HUES6 (cell line): Measurements from ENCODE around the gene DCLK1.

Experiments used
- H3K27ac ChIP-seq: 2 replicates; pipeline ENCODE4 v1.7.0; 2013; ENCODE audit warnings: low read depth, mild to moderate bottlenecking, low read length, inconsistent platforms
- H3K27me3 ChIP-seq: 2 replicates; pipeline ENCODE4 v1.6.1; 2013; ENCODE audit warnings: low read length; ENCODE audit not compliant: control insufficient read depth, insufficient read depth
- H3K36me3 ChIP-seq: 2 replicates; pipeline ENCODE4 v1.6.1; 2013; ENCODE audit warnings: low read length; ENCODE audit not compliant: control insufficient read depth, insufficient read depth
- H3K4me1 ChIP-seq: 2 replicates; pipeline ENCODE4 v1.6.1; 2013; ENCODE audit warnings: low read length; ENCODE audit not compliant: control insufficient read depth, insufficient read depth
- H3K4me3 ChIP-seq: 2 replicates; pipeline ENCODE4 v1.5.1; 2013; ENCODE audit warnings: low read depth, low read length
- H3K9ac ChIP-seq: one replicate; pipeline ENCODE4 v1.6.1; 2013; ENCODE audit warnings: mild to moderate bottlenecking, low read length
- H3K9me3 ChIP-seq: 2 replicates; pipeline ENCODE4 v1.6.1; 2013; ENCODE audit warnings: low read depth, low read length; ENCODE audit not compliant: control insufficient read depth, insufficient read depth

DCLK1 gene

DNA sequence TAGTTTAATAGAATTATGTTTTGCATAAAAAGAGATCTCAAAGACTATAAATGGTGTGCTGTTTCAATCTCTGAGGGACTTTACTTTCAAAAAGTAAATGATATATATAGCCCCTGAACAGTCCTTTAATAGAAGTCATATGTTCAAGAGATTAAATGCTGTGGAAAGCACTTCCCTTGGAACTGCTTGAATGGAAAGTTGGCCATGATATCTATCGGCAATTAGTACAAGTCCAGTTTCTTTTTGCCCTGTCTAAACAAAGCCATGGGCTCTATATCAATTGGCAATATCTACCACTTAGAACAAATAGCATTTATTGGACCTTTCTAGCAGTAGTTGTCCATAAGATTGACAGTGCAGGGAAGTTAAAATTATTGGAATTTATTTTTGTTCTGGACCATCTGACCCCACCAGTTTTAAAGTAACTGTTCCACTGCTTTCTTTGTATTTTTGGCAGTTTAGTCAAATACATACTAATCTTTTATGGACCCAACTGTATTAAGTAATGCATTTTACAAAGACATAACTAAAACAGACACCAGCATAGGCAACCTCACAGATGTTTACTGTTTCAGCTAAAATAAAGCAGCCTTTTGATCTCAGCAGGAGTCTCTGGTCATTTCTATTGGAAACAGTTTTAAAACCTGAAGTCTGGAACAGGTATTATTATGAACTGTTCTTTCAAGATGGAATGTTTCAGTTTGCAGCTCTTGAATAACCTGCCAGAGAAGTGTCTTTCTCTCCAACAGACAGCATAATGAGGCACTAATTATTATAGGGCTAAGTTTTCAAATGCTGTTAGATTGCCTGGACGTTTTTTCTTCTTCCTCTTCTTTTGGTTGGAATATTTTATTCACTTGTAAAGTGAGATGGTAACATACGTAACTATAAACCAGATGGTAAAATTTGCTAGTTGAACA is 282.6 kb downstream of the DCLK1 start:
- no peak overlapping the region for H3K27ac ChIP-seq
- H3K4me3 ChIP-seq, result no peak overlapping the region
- peaks cover 34% of the 10 kb centered on the region for H3K4me1 ChIP-seq
- H3K36me3 ChIP-seq, result peaks cover 53% of the 10 kb centered on the region
- H3K27me3 ChIP-seq, result no peaks in the 10 kb centered on the region
- no peak overlapping the region for H3K9ac ChIP-seq
- no peaks in the 10 kb centered on the region for H3K9me3 ChIP-seq

DNA sequence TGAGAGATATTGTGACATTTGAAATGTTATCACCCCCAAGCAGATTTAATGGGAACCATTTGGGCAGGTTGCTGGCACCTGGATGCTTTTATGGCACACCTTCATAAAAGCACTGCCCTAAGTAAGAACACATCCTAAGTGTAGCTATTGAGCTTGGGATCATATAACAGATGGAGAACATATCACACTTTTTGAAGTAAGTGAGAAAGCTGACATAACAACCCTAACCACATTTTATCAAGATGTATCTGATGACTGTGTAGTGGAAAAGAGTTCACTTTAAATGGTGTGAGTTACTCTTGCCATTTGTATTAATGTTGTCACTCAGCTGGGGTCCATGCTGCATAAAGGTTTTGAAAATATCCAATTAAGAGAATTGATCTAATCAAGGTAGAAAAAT is 287.9 kb downstream of the DCLK1 start:
- Histone ChIP-seq H3K27ac (no peak overlapping the region), H3K4me3 (no peak overlapping the region), H3K9ac (no peak overlapping the region), H3K9me3 (no peaks in the 10 kb centered on the region), H3K4me1 (no peaks in the 10 kb centered on the region), H3K36me3 (peaks cover 20% of the 10 kb centered on the region; the same call in 1 of the 2 replicates), H3K27me3 (no peaks in the 10 kb centered on the region)

DNA sequence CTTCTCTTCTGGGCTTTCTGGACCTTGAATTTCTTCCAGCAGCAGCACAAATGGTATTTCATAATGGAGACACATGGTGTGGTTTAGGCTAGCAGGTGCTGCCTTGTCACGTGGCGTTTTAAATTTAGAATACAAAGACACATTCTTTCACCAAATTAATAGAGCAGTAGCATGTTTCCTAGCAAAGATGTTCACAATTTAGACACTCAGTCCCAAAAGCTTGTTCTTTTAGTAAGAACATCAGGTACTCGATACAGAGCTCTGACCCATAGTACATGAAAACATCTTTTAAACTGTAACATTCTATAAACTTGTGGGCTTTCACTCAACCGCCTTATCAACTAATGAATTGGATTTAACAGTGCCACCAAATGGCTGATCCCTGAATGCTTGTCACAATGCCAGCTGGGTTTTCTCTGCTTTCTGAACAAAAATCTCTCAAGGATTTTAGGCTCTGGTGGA is 290.1 kb downstream of the DCLK1 start:
- no peak overlapping the region for H3K9ac ChIP-seq
- no peaks in the 10 kb centered on the region for H3K4me1 ChIP-seq
- no peak overlapping the region for H3K27ac ChIP-seq
- H3K36me3 ChIP-seq, result peaks cover 27% of the 10 kb centered on the region; the same call in 1 of the 2 replicates
- H3K4me3 ChIP-seq, result no peak overlapping the region
- no peaks in the 10 kb centered on the region for H3K9me3 ChIP-seq
- H3K27me3 ChIP-seq, result no peaks in the 10 kb centered on the region

- peaks cover 40% of the 10 kb centered on the region for H3K36me3 ChIP-seq
- H3K4me3 ChIP-seq, result no peak overlapping the region
- no peaks in the 10 kb centered on the region for H3K4me1 ChIP-seq
- H3K9me3 ChIP-seq, result no peaks in the 10 kb centered on the region
- no peak overlapping the region for H3K9ac ChIP-seq
- no peak overlapping the region for H3K27ac ChIP-seq
- H3K27me3 ChIP-seq, result no peaks in the 10 kb centered on the region
Measured at GRCh38 chr13:35839806-35840205, 291.4 kb downstream of the DCLK1 start.

GRCh38 chr13:35838356-35838755 is 292.8 kb downstream of the DCLK1 start:
- no peaks in the 10 kb centered on the region for H3K4me1 ChIP-seq
- no peaks in the 10 kb centered on the region for H3K27me3 ChIP-seq
- H3K4me3 ChIP-seq, result no peak overlapping the region
- H3K36me3 ChIP-seq, result peaks cover 53% of the 10 kb centered on the region
- no peak overlapping the region for H3K9ac ChIP-seq
- H3K27ac ChIP-seq, result no peak overlapping the region
- no peaks in the 10 kb centered on the region for H3K9me3 ChIP-seq

- Histone ChIP-seq H3K9ac (no peak overlapping the region), H3K4me3 (no peak overlapping the region), H3K27ac (no peak overlapping the region), H3K4me1 (peaks cover under 1% of the 10 kb centered on the region; the same call in 1 of the 2 replicates), H3K27me3 (no peaks in the 10 kb centered on the region), H3K9me3 (no peaks in the 10 kb centered on the region), H3K36me3 (peaks cover 65% of the 10 kb centered on the region)
Measured at GRCh38 chr13:35836446-35836845, 294.7 kb downstream of the DCLK1 start.

GRCh38 chr13:35835989-35836388 is 295.2 kb downstream of the DCLK1 start:
- H3K9ac ChIP-seq, result no peak overlapping the region
- H3K27ac ChIP-seq, result no peak overlapping the region
- peaks cover 66% of the 10 kb centered on the region for H3K36me3 ChIP-seq
- no peak overlapping the region for H3K4me3 ChIP-seq
- H3K9me3 ChIP-seq, result no peaks in the 10 kb centered on the region
- peaks cover 2% of the 10 kb centered on the region; the same call in 1 of the 2 replicates for H3K4me1 ChIP-seq
- no peaks in the 10 kb centered on the region for H3K27me3 ChIP-seq

DNA sequence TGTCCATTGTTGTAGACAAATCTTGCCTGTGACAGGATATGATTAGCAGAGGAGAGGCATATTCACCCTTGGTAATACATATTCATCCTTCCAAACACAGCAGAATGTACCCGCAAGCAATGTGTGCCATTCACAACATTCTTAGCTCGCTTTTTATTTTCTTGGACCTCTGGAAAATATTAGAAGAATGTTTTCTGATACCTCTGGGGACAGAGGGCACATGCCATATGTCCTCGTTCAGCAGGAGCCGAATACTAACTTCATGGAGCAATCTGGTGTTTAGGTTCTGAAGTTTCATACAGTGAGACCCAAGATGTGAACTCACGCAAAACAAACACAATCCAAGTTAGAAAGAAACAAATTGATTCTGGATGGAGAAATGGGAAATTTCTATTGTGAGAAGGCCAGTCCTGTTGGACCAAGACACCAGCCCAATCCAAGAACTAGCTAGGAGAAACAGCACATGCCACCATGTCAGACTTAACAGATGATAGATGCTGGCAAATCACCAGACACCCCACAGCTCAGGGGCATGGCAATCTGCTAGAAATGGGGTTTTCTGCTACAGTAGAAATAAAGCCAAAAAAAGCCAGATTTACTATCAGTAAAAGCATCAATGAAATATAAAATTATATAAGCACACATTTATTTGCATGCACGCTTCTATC is 297.4 kb downstream of the DCLK1 start:
- H3K27ac ChIP-seq, result no peak overlapping the region
- H3K4me3 ChIP-seq, result no peak overlapping the region
- no peaks in the 10 kb centered on the region for H3K27me3 ChIP-seq
- H3K9ac ChIP-seq, result no peak overlapping the region
- H3K9me3 ChIP-seq, result no peaks in the 10 kb centered on the region
- H3K4me1 ChIP-seq, result peaks cover 2% of the 10 kb centered on the region; the same call in 1 of the 2 replicates
- H3K36me3 ChIP-seq, result peaks cover 68% of the 10 kb centered on the region

GRCh38 chr13:35833031-35833430 is 298.2 kb downstream of the DCLK1 start:
- Histone ChIP-seq H3K27me3 (no peaks in the 10 kb centered on the region), H3K4me3 (no peak overlapping the region), H3K27ac (no peak overlapping the region), H3K4me1 (peaks cover 2% of the 10 kb centered on the region; the same call in 1 of the 2 replicates), H3K9ac (no peak overlapping the region), H3K9me3 (no peaks in the 10 kb centered on the region), H3K36me3 (peaks cover 67% of the 10 kb centered on the region)

DNA sequence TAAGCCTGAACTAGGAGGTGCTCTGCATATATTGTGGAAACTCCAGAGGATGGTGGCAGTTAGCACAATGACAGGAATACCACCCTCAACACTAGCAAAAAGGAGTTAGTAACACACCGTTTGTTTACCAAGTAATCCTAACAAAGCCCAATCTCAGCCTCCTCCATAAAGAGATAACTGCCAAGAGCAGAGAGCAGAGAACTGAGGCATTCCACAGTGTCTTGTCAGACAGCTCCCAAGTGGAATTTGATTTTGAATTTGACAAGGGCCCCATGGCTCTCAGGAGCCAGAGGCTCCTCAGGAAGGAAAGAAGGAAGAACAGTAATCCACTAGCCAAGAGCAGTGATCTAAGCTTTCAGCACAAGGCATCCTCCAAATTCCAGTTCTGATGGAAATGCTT is 298.6 kb downstream of the DCLK1 start:
- H3K9ac ChIP-seq, result no peak overlapping the region
- H3K4me3 ChIP-seq, result no peak overlapping the region
- no peak overlapping the region for H3K27ac ChIP-seq
- H3K36me3 ChIP-seq, result peaks cover 72% of the 10 kb centered on the region
- peaks cover 2% of the 10 kb centered on the region; the same call in 1 of the 2 replicates for H3K4me1 ChIP-seq
- no peaks in the 10 kb centered on the region for H3K9me3 ChIP-seq
- no peaks in the 10 kb centered on the region for H3K27me3 ChIP-seq
